CD14-positive monocyte (primary cell): Measurements from ENCODE around the gene DBT. TPM values are rescaled to one million over a fixed set of nuclear protein-coding genes. Genes with fewer than 3 reads are reported as not detected.

Experiments used
- DNase-seq, 3 donors: peaks; one replicate each; pipeline ENCODE4 v3.0.0-alpha.2; 2011 to 2022
- H2AFZ ChIP-seq: 2 replicates; pipeline ENCODE4 v1.6.0; 2012; ENCODE audit warnings: mild to moderate bottlenecking, low read depth, low read length, inconsistent platforms; ENCODE audit not compliant: insufficient read depth, poor library complexity, severe bottlenecking
- H3K27ac ChIP-seq, 2 donors: 1 replicate in 1 of 2; 2 replicates in 1 of 2; pipeline ENCODE4 v1.5.1; 2012 to 2013; ENCODE audit warnings: low read length in 2 of 2, control low read depth in 1 of 2, inconsistent platforms in 1 of 2, low read depth in 1 of 2, mild to moderate bottlenecking in 1 of 2
- H3K27me3 ChIP-seq, 2 donors: one replicate each; pipeline versions ENCODE4 v1.6.0 to v1.6.1; 2011 to 2013; ENCODE audit warnings: low read length in 2 of 2; ENCODE audit not compliant: control insufficient read depth in 2 of 2, insufficient read depth in 2 of 2
- H3K36me3 ChIP-seq, 2 donors: replicated peaks in 1 of 2; 1 replicate in 1 of 2; 2 replicates in 1 of 2; pipeline versions ENCODE4 v1.5.1 to v1.6.1; 2012 to 2013; ENCODE audit warnings: low read length in 2 of 2, control low read depth in 1 of 2, inconsistent platforms in 1 of 2, mild to moderate bottlenecking in 1 of 2; ENCODE audit not compliant: insufficient read depth in 2 of 2, control insufficient read depth in 1 of 2
- H3K4me1 ChIP-seq, 2 donors: 1 replicate in 1 of 2; 2 replicates in 1 of 2; pipeline versions ENCODE4 v1.5.1 to v1.6.1; 2012 to 2013; ENCODE audit warnings: low read length in 2 of 2, control low read depth in 1 of 2, inconsistent platforms in 1 of 2, mild to moderate bottlenecking in 1 of 2, moderate library complexity in 1 of 2; ENCODE audit not compliant: insufficient read depth in 2 of 2, control insufficient read depth in 1 of 2
- H3K4me2 ChIP-seq: replicated peaks from 2 replicates; pipeline ENCODE3; 2012; ENCODE audit warnings: low read length, moderate library complexity, mild to moderate bottlenecking; ENCODE audit not compliant: poor library complexity, severe bottlenecking; ENCODE audit errors: extremely low read depth
- H3K4me3 ChIP-seq, 3 experiments: fragments of 200-600 bp in 1 of 3; sonication (generic) in 1 of 3; replicated peaks in 1 of 3; 1 replicate in 2 of 3; 2 replicates in 1 of 3; pipeline ENCODE4 v1.5.1; 2011 to 2013; ENCODE audit warnings: low read length in 3 of 3, mild to moderate bottlenecking in 3 of 3, control low read depth in 2 of 3, low read depth in 2 of 3, inconsistent platforms in 1 of 3, moderate library complexity in 1 of 3
- H3K79me2 ChIP-seq: 2 replicates; pipeline ENCODE4 v1.6.0; 2012; ENCODE audit warnings: mild to moderate bottlenecking, control low read depth, inconsistent platforms, low read length, moderate library complexity; ENCODE audit not compliant: insufficient read depth
- H3K9ac ChIP-seq: 2 replicates; pipeline ENCODE4 v1.6.0; 2017; ENCODE audit warnings: low read length, mild to moderate bottlenecking; ENCODE audit not compliant: insufficient read depth, poor library complexity, severe bottlenecking
- H3K9me3 ChIP-seq, 2 donors: replicated peaks in 1 of 2; 1 replicate in 1 of 2; 2 replicates in 1 of 2; pipeline versions ENCODE4 v1.5.1 to v1.6.1; 2012 to 2013; ENCODE audit warnings: low read length in 2 of 2, control low read depth in 1 of 2; ENCODE audit not compliant: control insufficient read depth in 1 of 2, insufficient read depth in 1 of 2
- H4K20me1 ChIP-seq: 2 replicates; pipeline ENCODE4 v1.6.0; 2012; ENCODE audit warnings: mild to moderate bottlenecking, low read length, control low read depth, moderate library complexity; ENCODE audit not compliant: insufficient read depth
- H3K27ac Mint-ChIP-seq, 7 donors: one replicate each; pipeline ENCODE4 v1.8.0; 2020; ENCODE audit warnings: mild to moderate bottlenecking in 7 of 7, mixed read lengths in 7 of 7, moderate library complexity in 6 of 7, inconsistent platforms in 2 of 7
- H3K27me3 Mint-ChIP-seq, 3 donors: one replicate each; pipeline ENCODE4 v1.8.0; 2021 to 2022; ENCODE audit warnings: low read depth in 3 of 3, mild to moderate bottlenecking in 3 of 3, mixed read lengths in 3 of 3, moderate library complexity in 3 of 3, inconsistent platforms in 1 of 3
- H3K36me3 Mint-ChIP-seq, 2 donors: one replicate each; pipeline ENCODE4 v1.8.0; 2020; ENCODE audit warnings: mixed read lengths in 2 of 2, inconsistent platforms in 1 of 2, mild to moderate bottlenecking in 1 of 2
- H3K4me1 Mint-ChIP-seq: one replicate; pipeline ENCODE4 v1.8.0; 2020; ENCODE audit warnings: mild to moderate bottlenecking, mixed read lengths
- H3K4me3 Mint-ChIP-seq, 2 donors: one replicate each; pipeline ENCODE4 v1.8.0; 2020; ENCODE audit warnings: mild to moderate bottlenecking in 2 of 2, mixed read lengths in 2 of 2, moderate library complexity in 1 of 2
- H3K9me3 Mint-ChIP-seq, 7 donors: one replicate each; pipeline ENCODE4 v1.8.0; 2020 to 2022; ENCODE audit warnings: mixed read lengths in 7 of 7, mild to moderate bottlenecking in 6 of 7, moderate library complexity in 6 of 7, inconsistent platforms in 2 of 7
- WGBS: methylation state at CpG from one replicate; pipeline ENCODE4 v1.1.5; 2013; ENCODE audit warnings: missing lambda C conversion rate; ENCODE audit not compliant: insufficient coverage; 5-methylcytosine and 5-hydroxymethylcytosine counted together
- intact Hi-C, 2 donors: fragments of 100-400 bp; cut with micrococcal nuclease; formaldehyde crosslinking; loops; one replicate each; pipeline versions ENCODE4 v1.15.0 to v1.15.1; 2023
- polyA plus RNA-seq, 3 donors: library from polyadenylated mRNA; depleted of rRNA in 1 of 3; unstranded in 2 of 3; stranded (reverse) in 1 of 3; fragments of 300-500 nt in 2 of 3; fragments of >200 nt in 1 of 3; fragmentation: Illumina TruSeq in 2 of 3; gene quantifications; 1 replicate in 2 of 3; 2 replicates in 1 of 3; pipeline ENCODE4 v1.2.3, GENCODE V29; 2012 to 2021
- TF ChIP-seq, protein P1 (sequence below): fragments of 200-600 bp; IDR thresholded peaks from one replicate; pipeline ENCODE4 v1.8.0; 2022; ENCODE audit warnings: antibody characterized with exemption, mild to moderate bottlenecking

DBT gene
- polyA plus RNA-seq, 3 donors, result 1.1 to 2.7 (median 1.5) TPM

- Mint-ChIP-seq H3K9me3 (peaks cover 8 to 23% (median 13%) of the 10 kb centered on the region in 7 donors), H3K4me1 (peaks cover 32% of the 10 kb centered on the region), H3K27me3 (no peaks in the 10 kb centered on the region), H3K27ac (peak overlapping the region; percentile 89 to 96 (median 95)), H3K36me3 (peaks cover 49 to 55% of the 10 kb centered on the region in 2 donors), H3K4me3 (peak overlapping the region; percentile 99)
- Histone ChIP-seq H3K27ac (peak overlapping the region; percentile 71 to 92), H3K4me1 (peaks cover 18 to 23% of the 10 kb centered on the region in 2 donors), H3K9ac (peak overlapping the region; percentile 86), H3K79me2 (peaks cover 47% of the 10 kb centered on the region), H3K9me3 (peaks cover 0 to 2% of the 10 kb centered on the region in 2 donors), H2AFZ (peak overlapping the region; percentile 96), H3K4me3 (peak overlapping the region; percentile 64 to 96 (median 94)), H4K20me1 (peaks cover 9% of the 10 kb centered on the region), H3K27me3 (no peaks in the 10 kb centered on the region), H3K36me3 (peaks cover 35 to 42% of the 10 kb centered on the region in 2 donors), H3K4me2 (peak overlapping the region; percentile 100)
- WGBS, result 6% methylated on average over 3 of the region's 8 CpGs
- TF ChIP-seq, protein P1, sequence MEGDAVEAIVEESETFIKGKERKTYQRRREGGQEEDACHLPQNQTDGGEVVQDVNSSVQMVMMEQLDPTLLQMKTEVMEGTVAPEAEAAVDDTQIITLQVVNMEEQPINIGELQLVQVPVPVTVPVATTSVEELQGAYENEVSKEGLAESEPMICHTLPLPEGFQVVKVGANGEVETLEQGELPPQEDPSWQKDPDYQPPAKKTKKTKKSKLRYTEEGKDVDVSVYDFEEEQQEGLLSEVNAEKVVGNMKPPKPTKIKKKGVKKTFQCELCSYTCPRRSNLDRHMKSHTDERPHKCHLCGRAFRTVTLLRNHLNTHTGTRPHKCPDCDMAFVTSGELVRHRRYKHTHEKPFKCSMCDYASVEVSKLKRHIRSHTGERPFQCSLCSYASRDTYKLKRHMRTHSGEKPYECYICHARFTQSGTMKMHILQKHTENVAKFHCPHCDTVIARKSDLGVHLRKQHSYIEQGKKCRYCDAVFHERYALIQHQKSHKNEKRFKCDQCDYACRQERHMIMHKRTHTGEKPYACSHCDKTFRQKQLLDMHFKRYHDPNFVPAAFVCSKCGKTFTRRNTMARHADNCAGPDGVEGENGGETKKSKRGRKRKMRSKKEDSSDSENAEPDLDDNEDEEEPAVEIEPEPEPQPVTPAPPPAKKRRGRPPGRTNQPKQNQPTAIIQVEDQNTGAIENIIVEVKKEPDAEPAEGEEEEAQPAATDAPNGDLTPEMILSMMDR, result no peak
- intact Hi-C loops, result loop anchor here (5.0 to 10.0 kb wide), 5 partner anchors 34 to 229 kb away; partner anchors contain the start of genes CDC14A (in 2 of the 2), SASS6 (in 2 of the 2) and TRMT13 (in 2 of the 2)
- DNase-seq, result no peak
Observed at GRCh38 chr1:100266741-100267140, 17.1 kb upstream of the DBT start.

GRCh38 chr1:100265931-100266740, 16.5 kb upstream of the DBT start, which contains the start of gene RTCA:
RTCA (plus strand) TSS chr1:100266216; CDS start chr1:100266376, 160 bp downstream.
- peaks cover 0 to 5% of the 10 kb centered on the region in 2 donors for H3K9me3 ChIP-seq
- Mint-ChIP-seq H3K27me3 (no peaks in the 10 kb centered on the region), H3K27ac (peak within 1 kb of the TSS; percentile 89 to 96 (median 95)), H3K4me3 (peak within 1 kb of the TSS; percentile 99), H3K36me3 (peaks cover 43 to 52% of the 10 kb centered on the region in 2 donors), H3K9me3 (peaks cover 12 to 27% (median 16%) of the 10 kb centered on the region in 7 donors), H3K4me1 (peaks cover 32% of the 10 kb centered on the region)
- peak within 1 kb of the TSS; percentile 86 for H3K9ac ChIP-seq
- peak within 1 kb of the TSS; percentile 100 for H3K4me2 ChIP-seq
- peaks cover 18 to 23% of the 10 kb centered on the region in 2 donors for H3K4me1 ChIP-seq
- peaks cover 44% of the 10 kb centered on the region for H3K79me2 ChIP-seq
- H3K36me3 ChIP-seq, result peaks cover 29 to 36% of the 10 kb centered on the region in 2 donors
- WGBS, result 0% methylated on average over 36 of the region's 53 CpGs
- peak; percentile 96 to 99 (median 97) for DNase-seq
- TF ChIP-seq, protein P1, result no peak
- H4K20me1 ChIP-seq, result peaks cover 5% of the 10 kb centered on the region
- H3K27me3 ChIP-seq, result no peaks in the 10 kb centered on the region
- peak within 1 kb of the TSS; percentile 71 to 92 for H3K27ac ChIP-seq
- peak within 1 kb of the TSS; percentile 64 to 96 (median 94) for H3K4me3 ChIP-seq
- intact Hi-C loops, result loop anchor here (5.0 to 10.0 kb wide), 5 partner anchors 34 to 229 kb away; partner anchors contain the start of genes CDC14A (in 2 of the 2), SASS6 (in 2 of the 2) and TRMT13 (in 2 of the 2)
- H2AFZ ChIP-seq, result peak within 1 kb of the TSS; percentile 96
